Mesothelial cell of epicardium (in vitro differentiated cells): ENCODE data around the gene PROCR. TPM values are rescaled to one million over a fixed set of nuclear protein-coding genes. Genes with fewer than 3 reads are reported as not detected.
"Not testable (repeated sequence)": the region's sequence is repeated elsewhere in the genome, so short reads cannot be mapped to it uniquely, and the experiment has no call there.

Experiments used
- DNase-seq, 2 experiments: peaks; one replicate each; pipeline ENCODE4 v3.0.0; 2021; ENCODE audit warnings: low spot score in 2 of 2; ENCODE audit not compliant: unreplicated experiment in 2 of 2
- H3K27ac Mint-ChIP-seq: 2 replicates; pipeline ENCODE4 v1.8.0; 2021; ENCODE audit warnings: mixed read lengths
- H3K27me3 Mint-ChIP-seq: 2 replicates; pipeline ENCODE4 v1.8.0; 2021; ENCODE audit warnings: low read depth, mixed read lengths
- H3K36me3 Mint-ChIP-seq: 2 replicates; pipeline ENCODE4 v1.8.0; 2021; ENCODE audit warnings: mixed read lengths
- H3K4me1 Mint-ChIP-seq: 2 replicates; pipeline ENCODE4 v1.8.0; 2021; ENCODE audit warnings: mixed read lengths
- H3K4me3 Mint-ChIP-seq: 2 replicates; pipeline ENCODE4 v1.8.0; 2021; ENCODE audit warnings: mild to moderate bottlenecking, moderate library complexity, mixed read lengths
- H3K9me3 Mint-ChIP-seq: 2 replicates; pipeline ENCODE4 v1.8.0; 2021; ENCODE audit warnings: mixed read lengths
- total RNA-seq: library from RNA; stranded (reverse); gene quantifications from 3 replicates; pipeline ENCODE4 v1.2.1, GENCODE V29; 2021
- TF ChIP-seq, protein P1 (sequence below): fragments of 200-600 bp; sonication (generic); IDR thresholded peaks from one replicate; pipeline ENCODE4 v1.5.0; 2021; ENCODE audit warnings: antibody characterized with exemption; ENCODE audit not compliant: unreplicated experiment

Gene PROCR
- total RNA-seq, 1 donor from 2014 or later = 4.0 TPM

GRCh38 chr20:35155936-35156335, 15.9 kb upstream of the PROCR start:
- no peaks in the 10 kb centered on the region for H3K27me3 Mint-ChIP-seq
- H3K4me3 Mint-ChIP-seq = no peak overlapping the region
- H3K9me3 Mint-ChIP-seq = no peaks in the 10 kb centered on the region
- no peak overlapping the region for H3K27ac Mint-ChIP-seq
- DNase-seq = no peak
- no peaks in the 10 kb centered on the region for H3K4me1 Mint-ChIP-seq
- H3K36me3 Mint-ChIP-seq = no peaks in the 10 kb centered on the region
- TF ChIP-seq, protein P1, sequence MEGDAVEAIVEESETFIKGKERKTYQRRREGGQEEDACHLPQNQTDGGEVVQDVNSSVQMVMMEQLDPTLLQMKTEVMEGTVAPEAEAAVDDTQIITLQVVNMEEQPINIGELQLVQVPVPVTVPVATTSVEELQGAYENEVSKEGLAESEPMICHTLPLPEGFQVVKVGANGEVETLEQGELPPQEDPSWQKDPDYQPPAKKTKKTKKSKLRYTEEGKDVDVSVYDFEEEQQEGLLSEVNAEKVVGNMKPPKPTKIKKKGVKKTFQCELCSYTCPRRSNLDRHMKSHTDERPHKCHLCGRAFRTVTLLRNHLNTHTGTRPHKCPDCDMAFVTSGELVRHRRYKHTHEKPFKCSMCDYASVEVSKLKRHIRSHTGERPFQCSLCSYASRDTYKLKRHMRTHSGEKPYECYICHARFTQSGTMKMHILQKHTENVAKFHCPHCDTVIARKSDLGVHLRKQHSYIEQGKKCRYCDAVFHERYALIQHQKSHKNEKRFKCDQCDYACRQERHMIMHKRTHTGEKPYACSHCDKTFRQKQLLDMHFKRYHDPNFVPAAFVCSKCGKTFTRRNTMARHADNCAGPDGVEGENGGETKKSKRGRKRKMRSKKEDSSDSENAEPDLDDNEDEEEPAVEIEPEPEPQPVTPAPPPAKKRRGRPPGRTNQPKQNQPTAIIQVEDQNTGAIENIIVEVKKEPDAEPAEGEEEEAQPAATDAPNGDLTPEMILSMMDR = no peak

GRCh38 chr20:35156978-35157377, 14.9 kb upstream of the PROCR start:
- H3K27ac Mint-ChIP-seq = no peak overlapping the region
- DNase-seq = no peak
- no peaks in the 10 kb centered on the region for H3K36me3 Mint-ChIP-seq
- no peaks in the 10 kb centered on the region for H3K4me1 Mint-ChIP-seq
- TF ChIP-seq, protein P1 = no peak
- H3K9me3 Mint-ChIP-seq = no peaks in the 10 kb centered on the region
- no peaks in the 10 kb centered on the region for H3K27me3 Mint-ChIP-seq
- H3K4me3 Mint-ChIP-seq = no peak overlapping the region

DNA sequence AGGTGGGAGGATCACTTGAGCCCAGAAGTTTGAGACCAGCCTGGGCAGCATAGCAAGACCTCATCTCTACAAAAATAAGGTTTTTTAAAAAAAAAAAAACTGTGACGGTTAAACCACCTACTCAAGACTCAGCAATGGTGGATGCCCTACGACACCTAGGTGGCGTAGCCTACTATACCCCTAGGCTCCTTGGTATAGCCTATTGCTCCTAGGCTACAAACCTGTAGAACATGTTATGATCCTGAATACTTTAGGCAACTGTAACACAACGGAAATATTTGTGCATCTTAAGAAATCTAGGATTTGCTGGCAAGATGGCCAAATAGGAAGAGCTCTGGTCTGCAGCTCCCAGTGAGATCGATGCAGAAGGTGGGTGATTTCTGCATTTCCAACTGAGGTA, 11.5 kb upstream of the PROCR start:
- not testable (repeated sequence) for H3K27ac Mint-ChIP-seq, H3K9me3 Mint-ChIP-seq, H3K4me1 Mint-ChIP-seq

GRCh38 chr20:35164531-35164930, 7.3 kb upstream of the PROCR start:
- not testable (repeated sequence) for H3K9me3 Mint-ChIP-seq, H3K27ac Mint-ChIP-seq, H3K4me1 Mint-ChIP-seq, H3K27me3 Mint-ChIP-seq, H3K36me3 Mint-ChIP-seq, DNase-seq, H3K4me3 Mint-ChIP-seq

More for the DNA sequence above, 11.5 kb upstream of the PROCR start:
- not testable (repeated sequence) for H3K36me3 Mint-ChIP-seq, H3K4me3 Mint-ChIP-seq, DNase-seq, H3K27me3 Mint-ChIP-seq

DNA sequence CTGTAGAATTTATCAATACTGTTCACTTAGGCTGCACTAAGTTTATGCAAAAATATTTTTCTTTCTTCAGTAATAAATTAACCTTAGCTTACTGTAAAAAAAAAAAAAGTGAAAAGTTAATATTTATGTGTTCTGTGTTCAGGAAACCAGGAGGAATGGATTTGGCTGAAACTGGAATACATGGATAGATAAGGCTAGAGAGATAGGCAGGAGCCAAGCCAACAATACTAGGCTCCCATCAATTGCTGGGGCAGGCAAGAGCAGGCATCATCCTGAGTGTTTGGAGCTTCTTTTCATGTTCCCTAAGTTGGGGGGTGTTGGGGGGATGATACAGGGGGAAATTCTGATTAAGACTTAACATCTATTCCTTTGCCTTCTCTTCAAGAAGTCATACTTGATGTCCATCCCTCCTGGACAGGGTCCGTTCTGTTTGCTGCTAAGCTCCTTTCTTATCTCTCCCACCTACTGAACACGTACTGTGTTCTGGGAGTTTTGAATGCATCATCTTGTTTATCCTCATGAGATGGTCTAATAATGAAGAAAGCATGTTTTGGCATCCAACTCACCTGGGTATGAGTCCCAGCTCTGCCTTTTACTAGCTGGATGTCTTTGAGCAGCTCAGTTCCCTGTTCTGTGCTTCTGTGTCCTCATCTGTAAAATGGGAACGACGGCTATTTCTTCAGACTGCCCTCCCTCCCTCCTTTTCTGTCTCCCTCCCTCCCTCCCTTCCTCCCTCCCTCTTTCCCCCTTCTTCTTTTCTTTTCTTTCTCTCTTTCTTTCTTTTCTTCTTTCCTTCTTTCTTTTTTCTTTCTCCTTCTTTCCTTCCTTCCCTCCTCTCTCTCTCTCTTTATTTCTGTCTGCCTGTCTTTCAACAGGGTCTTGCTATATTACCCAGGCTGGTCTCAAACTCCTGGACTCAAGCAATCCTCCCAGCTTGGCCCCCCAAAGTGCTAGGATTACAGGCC, 6.4 kb upstream of the PROCR start:
- H3K4me1 Mint-ChIP-seq = peaks cover 3% of the 10 kb centered on the region
- no peak overlapping the region for H3K4me3 Mint-ChIP-seq
- H3K36me3 Mint-ChIP-seq = no peaks in the 10 kb centered on the region
- H3K27ac Mint-ChIP-seq = no peak overlapping the region
- no peaks in the 10 kb centered on the region for H3K27me3 Mint-ChIP-seq
- TF ChIP-seq, protein P1 = no peak
- no peak for DNase-seq
- H3K9me3 Mint-ChIP-seq = peaks cover 5% of the 10 kb centered on the region

DNA sequence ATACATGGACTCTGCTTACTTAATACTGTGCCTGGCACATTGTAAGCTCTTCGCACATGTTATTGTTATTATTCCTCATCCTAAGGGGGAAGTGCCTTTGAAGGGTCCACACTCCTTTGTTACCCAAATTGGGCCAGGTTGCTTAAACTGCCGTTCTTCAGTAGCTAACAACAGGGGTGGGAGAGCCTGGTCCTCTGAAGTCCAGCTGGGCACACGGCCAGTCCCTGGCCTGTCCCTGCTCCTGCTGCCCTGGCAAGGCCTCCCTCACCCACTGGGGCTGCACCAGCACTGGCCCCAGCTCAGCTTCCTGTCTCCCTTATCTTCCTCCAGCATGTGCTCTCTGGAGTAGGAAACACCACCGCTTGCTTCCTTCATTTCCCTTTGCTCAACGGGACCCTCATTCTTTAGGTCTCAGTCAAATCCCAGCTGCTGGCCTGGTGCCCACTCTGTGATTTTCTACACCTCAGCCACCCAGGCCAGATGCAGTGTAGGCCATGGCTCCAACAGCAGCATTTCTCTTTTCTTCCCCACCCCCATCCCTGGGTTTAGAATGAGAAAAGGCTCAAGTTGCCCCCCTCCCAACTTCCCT, 5.5 kb upstream of the PROCR start:
- peak overlapping the region; percentile 51 for H3K27ac Mint-ChIP-seq
- TF ChIP-seq, protein P1 = no peak
- H3K4me3 Mint-ChIP-seq = no peak overlapping the region
- H3K4me1 Mint-ChIP-seq = peaks cover 5% of the 10 kb centered on the region
- H3K9me3 Mint-ChIP-seq = peaks cover 5% of the 10 kb centered on the region
- H3K36me3 Mint-ChIP-seq = no peaks in the 10 kb centered on the region
- no peaks in the 10 kb centered on the region for H3K27me3 Mint-ChIP-seq
- DNase-seq = peak in 1 of 2 experiments; percentile 47
